HCT116 (cell line): ENCODE results near the gene ENTPD5.

ENCODE experiments used
- CTCF ChIP-seq, 3 experiments: fragments of 200-600 bp in 1 of 3; sonication (generic) in 1 of 3; IDR thresholded peaks in 2 of 3; conservative IDR thresholded peaks in 1 of 3; 2 replicates each; pipeline ENCODE4 v1.5.1; 2012 to 2017; ENCODE audit warnings: low read depth in 2 of 3, low read length in 2 of 3, antibody characterized with exemption in 1 of 3, borderline replicate concordance in 1 of 3, control low read depth in 1 of 3, mild to moderate bottlenecking in 1 of 3, mixed read lengths in 1 of 3, mixed run types in 1 of 3, moderate library complexity in 1 of 3; ENCODE audit not compliant: insufficient read depth in 1 of 3
- EZH2 ChIP-seq: fragments of 200-600 bp; sonication (generic); IDR thresholded peaks from 2 replicates; pipeline ENCODE4 v1.6.1; 2017; ENCODE audit warnings: antibody characterized with exemption, mixed run types
- JUND ChIP-seq: IDR thresholded peaks from 2 replicates; pipeline ENCODE4 v1.6.1; 2012
- MAX ChIP-seq: IDR thresholded peaks from 2 replicates; pipeline ENCODE4 v1.6.1; 2012
- POLR2A ChIP-seq: IDR thresholded peaks from 2 replicates; pipeline ENCODE4 v1.7.0; 2011; ENCODE audit warnings: borderline replicate concordance; ENCODE audit not compliant: insufficient read depth, insufficient read length; ENCODE audit errors: extremely low read depth
- POLR2AphosphoS5 ChIP-seq: IDR thresholded peaks from 2 replicates; pipeline ENCODE4 v1.6.1; 2011; ENCODE audit warnings: mild to moderate bottlenecking, low read depth, low read length, moderate library complexity
- ZNF274 ChIP-seq: fragments of 200-500 bp; sonication (Bioruptor generic); IDR thresholded peaks from 2 replicates; pipeline ENCODE4 v1.6.1; 2014; ENCODE audit warnings: mild to moderate bottlenecking, low read depth, low read length, inconsistent platforms

GRCh38 chr14:73997108-73997943 lies 21.8 kb downstream of the ENTPD5 start:
- no peak for TF ChIP-seq EZH2
- TF ChIP-seq POLR2AphosphoS5 = no peak
- no peak for TF ChIP-seq CTCF (IDR thresholded peaks at IDR 0.05 in 2 of 3, conservative IDR thresholded peaks at IDR 0.05 in 1 of 3; ENCODE audit: borderline replicate concordance in 1 of 3, insufficient read depth in 1 of 3, low read depth in 2 of 3, low read length in 2 of 3)
- no peak for TF ChIP-seq JUND
- TF ChIP-seq POLR2A = no peak
- TF ChIP-seq MAX = no peak
- no peak for TF ChIP-seq ZNF274
